Omental fat pad (tissue), 4 donors: ENCODE data around the gene UTS2B. TPM values are rescaled to one million over a fixed set of nuclear protein-coding genes. Genes with fewer than 3 reads are reported as not detected.

Experiments used
- ATAC-seq: fragments of 150-250 bp; one replicate; pipeline ENCODE4 v1.9.1; 2016; ENCODE audit warnings: mild to moderate bottlenecking, moderate library complexity; ENCODE audit not compliant: low FRiP score
- DNase-seq: peaks from one replicate; pipeline ENCODE4 v3.0.0-alpha.2; 2019; ENCODE audit warnings: low spot score
- total RNA-seq, 4 donors: library from RNA; depleted of rRNA; stranded (reverse); fragments of >200 nt; gene quantifications; one replicate each; pipeline ENCODE4 v1.1.0, GENCODE V29; 2016
- TF ChIP-seq, protein P1 (sequence below), 3 donors: fragments of 450-650 bp; IDR thresholded peaks; one replicate each; pipeline ENCODE4 v1.5.1; 2016 to 2017; ENCODE audit warnings: antibody characterized with exemption in 3 of 3, mild to moderate bottlenecking in 3 of 3, moderate library complexity in 2 of 3

The UTS2B gene
- total RNA-seq, 4 donors from 2014 or later = 0.24 to 1.3 (median 1.00) TPM

- TF ChIP-seq, protein P1, sequence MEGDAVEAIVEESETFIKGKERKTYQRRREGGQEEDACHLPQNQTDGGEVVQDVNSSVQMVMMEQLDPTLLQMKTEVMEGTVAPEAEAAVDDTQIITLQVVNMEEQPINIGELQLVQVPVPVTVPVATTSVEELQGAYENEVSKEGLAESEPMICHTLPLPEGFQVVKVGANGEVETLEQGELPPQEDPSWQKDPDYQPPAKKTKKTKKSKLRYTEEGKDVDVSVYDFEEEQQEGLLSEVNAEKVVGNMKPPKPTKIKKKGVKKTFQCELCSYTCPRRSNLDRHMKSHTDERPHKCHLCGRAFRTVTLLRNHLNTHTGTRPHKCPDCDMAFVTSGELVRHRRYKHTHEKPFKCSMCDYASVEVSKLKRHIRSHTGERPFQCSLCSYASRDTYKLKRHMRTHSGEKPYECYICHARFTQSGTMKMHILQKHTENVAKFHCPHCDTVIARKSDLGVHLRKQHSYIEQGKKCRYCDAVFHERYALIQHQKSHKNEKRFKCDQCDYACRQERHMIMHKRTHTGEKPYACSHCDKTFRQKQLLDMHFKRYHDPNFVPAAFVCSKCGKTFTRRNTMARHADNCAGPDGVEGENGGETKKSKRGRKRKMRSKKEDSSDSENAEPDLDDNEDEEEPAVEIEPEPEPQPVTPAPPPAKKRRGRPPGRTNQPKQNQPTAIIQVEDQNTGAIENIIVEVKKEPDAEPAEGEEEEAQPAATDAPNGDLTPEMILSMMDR (IDR thresholded peaks at IDR 0.05) = no peak
- DNase-seq (no peak), ATAC-seq (peak; percentile 19)
Observed at GRCh38 chr3:191314109-191314728, 16.1 kb downstream of the UTS2B start.

DNA sequence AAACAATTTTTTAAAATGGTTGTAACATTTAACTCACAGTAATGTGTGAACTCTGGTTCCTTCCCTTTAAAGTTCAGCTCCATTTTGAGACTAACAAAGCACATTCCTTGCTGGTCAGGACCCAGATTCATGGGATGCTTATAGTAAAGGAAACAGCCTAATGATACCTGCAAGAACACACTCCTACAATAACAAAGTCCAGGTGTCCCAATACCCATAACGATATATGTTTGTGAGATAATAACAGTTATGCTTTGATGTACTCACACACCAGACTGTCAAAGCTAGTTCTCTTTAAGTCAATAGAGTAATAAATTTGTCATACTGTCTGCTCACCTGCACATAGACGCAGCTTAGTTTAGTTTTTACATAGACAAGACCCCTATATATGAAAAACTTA, 17.0 kb downstream of the UTS2B start:
- TF ChIP-seq, protein P1 (IDR thresholded peaks at IDR 0.05) = no peak
- no peak for ATAC-seq
- DNase-seq = no peak

DNA sequence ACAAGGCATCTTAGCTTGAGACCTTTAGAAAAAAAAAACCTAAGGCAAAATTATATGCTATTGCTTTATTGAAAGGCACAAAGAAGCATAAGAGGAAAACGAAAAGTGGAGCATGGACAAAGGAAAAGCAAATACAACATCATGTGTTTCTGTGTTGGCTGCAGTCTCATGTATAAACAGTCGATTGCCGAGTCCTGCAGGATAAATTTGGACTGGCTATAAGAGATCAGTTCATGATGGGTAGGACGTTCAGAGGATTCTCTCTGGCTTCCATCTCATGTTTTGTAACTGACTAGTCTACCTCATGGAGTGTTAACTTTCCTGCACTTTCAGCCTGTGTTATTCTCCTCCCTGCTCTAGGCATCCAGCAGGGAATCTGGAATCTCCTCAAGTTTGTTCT, 23.0 kb downstream of the UTS2B start:
- ATAC-seq = no peak
- no peak for DNase-seq
- TF ChIP-seq, protein P1 (IDR thresholded peaks at IDR 0.05) = no peak

- DNase-seq = no peak
- no peak for ATAC-seq
- TF ChIP-seq, protein P1 (IDR thresholded peaks at IDR 0.05) = no peak
Observed at GRCh38 chr3:191306428-191306827, 23.9 kb downstream of the UTS2B start.

DNA sequence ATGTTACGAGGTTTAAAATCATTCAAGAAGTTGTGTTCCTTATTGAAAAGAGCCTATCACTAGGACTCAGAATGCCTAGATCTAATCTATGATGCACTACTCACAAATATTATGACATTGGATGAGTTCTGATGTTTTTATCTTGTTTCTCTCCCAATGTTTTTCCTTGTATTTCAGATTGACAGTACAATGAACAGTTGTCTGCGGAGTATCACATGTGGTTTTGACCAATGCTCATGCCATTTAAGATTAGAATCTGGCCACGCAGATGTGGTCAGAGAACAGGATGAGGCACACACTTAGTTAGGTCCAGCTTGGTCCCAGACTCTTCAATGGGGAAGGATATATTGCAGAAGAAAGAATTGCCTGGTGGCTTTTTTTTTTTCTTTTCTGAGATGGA, 26.7 kb downstream of the UTS2B start:
- no peak for ATAC-seq
- TF ChIP-seq, protein P1 (IDR thresholded peaks at IDR 0.05) = no peak
- no peak for DNase-seq

GRCh38 chr3:191302451-191302850, 27.9 kb downstream of the UTS2B start:
- no peak for DNase-seq
- ATAC-seq = no peak
- TF ChIP-seq, protein P1 (IDR thresholded peaks at IDR 0.05) = no peak

GRCh38 chr3:191301782-191302411, 28.4 kb downstream of the UTS2B start:
- TF ChIP-seq, protein P1 (IDR thresholded peaks at IDR 0.05) = no peak
- no peak for ATAC-seq
- DNase-seq = no peak
